Measurements from ENCODE around the gene VPS26C. TPM values are rescaled to one million over a fixed set of nuclear protein-coding genes. Genes with fewer than 3 reads are reported as not detected.

The VPS26C gene
- total and polyA plus RNA-seq, 10 of the 15 experiments (the other 5 are each of a cell fraction or from before 2014, with no cell fraction given) = 32.5 to 65.1 (median 48.0) TPM

DNA sequence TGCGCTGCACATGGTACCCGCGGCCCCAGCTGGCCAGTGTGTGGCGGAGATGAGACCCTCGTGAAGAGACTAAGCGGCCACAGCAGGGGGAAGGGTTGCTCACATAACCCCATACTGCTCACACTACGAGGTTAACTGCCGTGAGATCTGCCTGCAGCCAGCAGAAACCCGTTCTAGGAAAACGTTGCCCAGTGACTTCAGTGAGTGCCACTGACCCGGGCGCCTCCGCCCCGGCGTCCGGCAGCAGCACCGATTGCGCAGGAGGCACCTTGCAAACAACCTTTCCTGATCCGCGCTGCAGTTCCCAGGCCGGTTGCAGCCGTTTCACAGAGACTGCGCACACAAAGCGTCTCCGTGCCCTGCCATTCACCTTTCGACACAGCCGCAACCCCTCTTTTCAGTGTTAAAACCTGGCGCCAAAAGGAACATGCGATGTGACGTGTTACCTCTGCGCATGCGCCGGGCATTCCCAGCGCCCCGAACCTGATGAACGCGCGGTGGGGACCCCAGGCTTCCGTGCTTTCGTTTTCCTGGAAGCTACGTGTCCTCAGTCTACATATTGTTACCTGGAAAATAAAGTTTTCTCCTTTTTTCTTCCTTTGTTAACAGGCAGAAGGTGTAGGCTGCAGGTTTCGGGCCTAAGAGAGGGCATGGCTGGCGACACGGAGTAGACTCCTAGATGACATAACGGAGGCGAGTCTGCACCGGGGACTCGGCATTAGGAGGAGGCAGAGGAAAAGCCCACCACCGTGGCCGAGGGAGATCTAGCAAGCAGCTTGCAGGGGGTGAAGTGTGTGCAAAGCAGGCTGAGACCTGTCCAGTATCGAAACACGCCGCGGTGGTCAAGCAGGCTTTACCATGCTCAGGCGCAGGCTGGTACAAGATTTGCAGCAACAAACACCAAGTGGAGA, 8.9 kb downstream of the VPS26C start (continued):
- TF ChIP-seq, protein P1, sequence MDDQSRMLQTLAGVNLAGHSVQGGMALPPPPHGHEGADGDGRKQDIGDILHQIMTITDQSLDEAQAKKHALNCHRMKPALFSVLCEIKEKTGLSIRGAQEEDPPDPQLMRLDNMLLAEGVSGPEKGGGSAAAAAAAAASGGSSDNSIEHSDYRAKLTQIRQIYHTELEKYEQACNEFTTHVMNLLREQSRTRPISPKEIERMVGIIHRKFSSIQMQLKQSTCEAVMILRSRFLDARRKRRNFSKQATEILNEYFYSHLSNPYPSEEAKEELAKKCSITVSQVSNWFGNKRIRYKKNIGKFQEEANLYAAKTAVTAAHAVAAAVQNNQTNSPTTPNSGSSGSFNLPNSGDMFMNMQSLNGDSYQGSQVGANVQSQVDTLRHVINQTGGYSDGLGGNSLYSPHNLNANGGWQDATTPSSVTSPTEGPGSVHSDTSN (IDR thresholded peaks at IDR 0.05; ENCODE audit: insufficient replicate concordance, low read depth, low read length) = peak; percentile 72
- TF ChIP-seq YBX1 (IDR thresholded peaks at IDR 0.05) = no peak
- TF ChIP-seq BHLHE40 (IDR thresholded peaks at IDR 0.05; ENCODE audit: borderline replicate concordance in 1 of 2, low read depth in 2 of 2, low read length in 1 of 2) = peak in 1 of 2 experiments; percentile 22; a peak in 1 of 4 replicates
- no peak for TF ChIP-seq CEBPB (IDR thresholded peaks at IDR 0.05; ENCODE audit: borderline replicate concordance in 1 of 2, low read depth in 2 of 2, low read length in 2 of 2)

DNA sequence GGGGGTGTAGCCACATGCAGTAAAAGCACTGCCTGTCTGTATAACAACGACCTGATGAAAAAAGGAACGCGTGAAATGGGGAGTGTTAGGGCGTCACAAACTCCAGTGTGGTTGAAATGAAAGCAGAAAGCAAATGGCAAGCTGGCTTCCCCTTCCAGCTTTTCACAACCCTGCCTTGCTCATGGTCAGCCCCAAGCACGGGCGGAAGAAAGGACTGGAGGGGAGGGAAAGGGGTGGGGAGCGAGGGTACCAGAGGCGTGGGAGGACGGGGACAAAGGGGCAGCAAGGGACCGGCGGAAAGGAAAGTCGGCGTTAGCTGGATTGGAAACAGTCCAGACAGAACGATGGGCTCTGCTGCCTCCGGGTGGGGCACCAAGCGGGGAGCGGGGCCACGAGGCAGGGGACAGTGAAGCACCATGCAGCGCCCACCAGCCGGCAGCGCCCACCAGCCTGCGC, 9.6 kb downstream of the VPS26C start:
- Histone ChIP-seq H3K79me2 (ENCODE audit: control insufficient read depth, insufficient read depth, low read length) (peaks cover 36% of the 10 kb centered on the region), H3K9ac (ENCODE audit: control insufficient read depth, insufficient read depth, low read length) (peak overlapping the region; percentile 83), H3K27ac (ENCODE audit: control insufficient read depth, insufficient read depth) (peak overlapping the region; percentile 94), H3K36me3 (ENCODE audit: control insufficient read depth in 2 of 2, insufficient read depth in 2 of 2, low read length in 1 of 2) (0 out of 4 replicates have a peak, but pooled peaks cover 0 to 3% of the 10 kb centered on the region in 2 experiments), H3K27me3 (replicated peaks in 1 of 2; ENCODE audit: control insufficient read depth in 2 of 2, insufficient read depth in 2 of 2, low read length in 1 of 2) (no peaks in the 10 kb centered on the region), H3K4me2 (ENCODE audit: control insufficient read depth, insufficient read depth) (peak overlapping the region; percentile 100), H3K9me3 (replicated peaks; ENCODE audit: control insufficient read depth, insufficient read depth, low read length) (no peaks in the 10 kb centered on the region), H3K4me1 (ENCODE audit: control insufficient read depth, insufficient read depth, low read length) (peaks cover 7% of the 10 kb centered on the region; the same call in 1 of the 2 replicates), H2AFZ (ENCODE audit: control insufficient read depth, low read depth, low read length) (peak overlapping the region; percentile 78), H3K4me3 (peak overlapping the region; percentile 73), H4K20me1 (ENCODE audit: control insufficient read depth, insufficient read depth) (no peaks in the 10 kb centered on the region)
- WGBS (ENCODE audit: insufficient coverage, insufficient replicate concordance, low lambda C conversion rate, missing lambda C conversion rate) = 0% methylated on average over 22 of the region's 22 CpGs
- BruUV-seq (replicated peaks) = no TSS peak
- FAIRE-seq (no peak), ATAC-seq (peak; percentile 66), DNase-seq (ENCODE audit: low read depth, low spot score) (no peak)
- CTCF ChIA-PET = interaction anchor here (0.8 to 2.3 kb wide), 5 partner anchors 9 to 156 kb away, joined by 3 to 5 read pairs (median 4); no protein-coding TSS in a partner anchor
- intact Hi-C loops (cut with micrococcal nuclease; ENCODE audit: unreplicated experiment) = loop anchor here (2.0 to 10.0 kb wide), 3 partner anchors 37 to 293 kb away; partner anchors contain the start of gene HLCS
- POLR2A ChIA-PET = interaction anchor here (0.8 to 4.0 kb wide), 6 partner anchors 9 to 111 kb away, joined by 3 to 33 read pairs (median 7); partner anchors contain the start of genes DYRK1A and VPS26C
- in situ Hi-C loops (cut with MboI) = loop anchor here (10.0 kb wide), 1 partner anchor 1007 kb away; no protein-coding TSS in a partner anchor
- SMC1A ChIA-PET (ENCODE audit: uncharacterized antibody, unreplicated experiment) = interaction anchor here (0.7 to 5.5 kb wide), 10 partner anchors 9 to 90 kb away, joined by 3 to 34 read pairs (median 5); partner anchors contain the start of gene VPS26C
- RAD21 ChIA-PET (ENCODE audit: unreplicated experiment) = interaction anchor here (0.6 to 5.5 kb wide), 8 partner anchors 10 to 291 kb away, joined by 3 to 34 read pairs (median 4); partner anchors contain the start of gene VPS26C
- TF ChIP-seq PAX8 (IDR thresholded peaks at IDR 0.05) (no peak), BHLHE40 (IDR thresholded peaks at IDR 0.05; ENCODE audit: borderline replicate concordance in 1 of 2, low read depth in 2 of 2, low read length in 1 of 2) (peak in 1 of 2 experiments; percentile 58; a peak in 2 of 4 replicates), TBL1XR1 (IDR thresholded peaks at IDR 0.05; ENCODE audit: low read depth, low read length) (no peak), IRF4 (IDR thresholded peaks at IDR 0.05; ENCODE audit: low read depth, low read length) (0 out of 2 replicates have a peak, but pooled peaks have one; percentile 13), CREB1 (IDR thresholded peaks at IDR 0.05; ENCODE audit: low read depth) (0 out of 2 replicates have a peak, but pooled peaks have one; percentile 15), BACH1 (IDR thresholded peaks at IDR 0.05; ENCODE audit: borderline replicate concordance) (no peak; the same call in 1 of the 2 replicates), ZBED1 (IDR thresholded peaks at IDR 0.05; ENCODE audit: borderline replicate concordance) (no peak), TCF12 (IDR thresholded peaks at IDR 0.05; ENCODE audit: low read depth, low read length) (no peak), EP300 (IDR thresholded peaks at IDR 0.05; ENCODE audit: borderline replicate concordance in 1 of 2, control insufficient read depth in 1 of 2, low read depth in 2 of 2, low read length in 2 of 2) (peak in 1 of 2 experiments; percentile 59; a peak in 1 of 4 replicates), SIN3A (IDR thresholded peaks at IDR 0.05; ENCODE audit: low read depth, low read length) (0 out of 2 replicates have a peak, but pooled peaks have one; percentile 7), IKZF1 (conservative IDR thresholded peaks at IDR 0.05) (peak; percentile 14; the same call in 1 of the 2 replicates)
- TF ChIP-seq, protein P2, sequence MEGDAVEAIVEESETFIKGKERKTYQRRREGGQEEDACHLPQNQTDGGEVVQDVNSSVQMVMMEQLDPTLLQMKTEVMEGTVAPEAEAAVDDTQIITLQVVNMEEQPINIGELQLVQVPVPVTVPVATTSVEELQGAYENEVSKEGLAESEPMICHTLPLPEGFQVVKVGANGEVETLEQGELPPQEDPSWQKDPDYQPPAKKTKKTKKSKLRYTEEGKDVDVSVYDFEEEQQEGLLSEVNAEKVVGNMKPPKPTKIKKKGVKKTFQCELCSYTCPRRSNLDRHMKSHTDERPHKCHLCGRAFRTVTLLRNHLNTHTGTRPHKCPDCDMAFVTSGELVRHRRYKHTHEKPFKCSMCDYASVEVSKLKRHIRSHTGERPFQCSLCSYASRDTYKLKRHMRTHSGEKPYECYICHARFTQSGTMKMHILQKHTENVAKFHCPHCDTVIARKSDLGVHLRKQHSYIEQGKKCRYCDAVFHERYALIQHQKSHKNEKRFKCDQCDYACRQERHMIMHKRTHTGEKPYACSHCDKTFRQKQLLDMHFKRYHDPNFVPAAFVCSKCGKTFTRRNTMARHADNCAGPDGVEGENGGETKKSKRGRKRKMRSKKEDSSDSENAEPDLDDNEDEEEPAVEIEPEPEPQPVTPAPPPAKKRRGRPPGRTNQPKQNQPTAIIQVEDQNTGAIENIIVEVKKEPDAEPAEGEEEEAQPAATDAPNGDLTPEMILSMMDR (IDR thresholded peaks at IDR 0.05 in 2 of 3, conservative IDR thresholded peaks at IDR 0.05 in 1 of 3; ENCODE audit: control insufficient read depth in 2 of 3, extremely low read depth in 1 of 3, insufficient read depth in 1 of 3, low read depth in 3 of 3, low read length in 3 of 3) = 0 out of 6 replicates have a peak, but pooled peaks of 1 of the 3 experiments have one; percentile 0
- TF ChIP-seq, protein P3, sequence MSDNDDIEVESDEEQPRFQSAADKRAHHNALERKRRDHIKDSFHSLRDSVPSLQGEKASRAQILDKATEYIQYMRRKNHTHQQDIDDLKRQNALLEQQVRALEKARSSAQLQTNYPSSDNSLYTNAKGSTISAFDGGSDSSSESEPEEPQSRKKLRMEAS (IDR thresholded peaks at IDR 0.05; ENCODE audit: low read depth, low read length) = peak; percentile 5; the same call in 1 of the 2 replicates
